ENCODE measurements around the gene POC1B.

The POC1B gene

GRCh38 chr12:89391726-89392336 lies 134.0 kb downstream of the POC1B start:
- in situ Hi-C loops (cut with MboI; ENCODE audit: low sequenced_read_pairs), result no loop called here

- in situ Hi-C loops (cut with MboI; ENCODE audit: low sequenced_read_pairs), result no loop called here
Observed at GRCh38 chr12:89390802-89391673, 134.8 kb downstream of the POC1B start.

GRCh38 chr12:89389755-89390661 lies 135.8 kb downstream of the POC1B start:
- in situ Hi-C loops (cut with MboI; ENCODE audit: low sequenced_read_pairs), result no loop called here

GRCh38 chr12:89386138-89386537 lies 139.7 kb downstream of the POC1B start:
- in situ Hi-C loops (cut with MboI; ENCODE audit: low sequenced_read_pairs), result no loop called here

- in situ Hi-C loops (cut with MboI; ENCODE audit: low sequenced_read_pairs), result no loop called here
Observed at GRCh38 chr12:89384807-89385206, 141.0 kb downstream of the POC1B start.

- in situ Hi-C loops (cut with MboI; ENCODE audit: low sequenced_read_pairs), result no loop called here
Observed at GRCh38 chr12:89384050-89384758, 141.6 kb downstream of the POC1B start.

GRCh38 chr12:89383235-89384049 lies 142.4 kb downstream of the POC1B start:
- in situ Hi-C loops (cut with MboI; ENCODE audit: low sequenced_read_pairs), result no loop called here

GRCh38 chr12:89382328-89382727 lies 143.5 kb downstream of the POC1B start:
- in situ Hi-C loops (cut with MboI; ENCODE audit: low sequenced_read_pairs), result no loop called here

- in situ Hi-C loops (cut with MboI; ENCODE audit: low sequenced_read_pairs), result no loop called here
Observed at GRCh38 chr12:89379839-89380467, 145.9 kb downstream of the POC1B start.

- in situ Hi-C loops (cut with MboI; ENCODE audit: low sequenced_read_pairs), result no loop called here
Observed at GRCh38 chr12:89379148-89379838, 146.6 kb downstream of the POC1B start.

GRCh38 chr12:89376844-89377243 lies 149.0 kb downstream of the POC1B start:
- in situ Hi-C loops (cut with MboI; ENCODE audit: low sequenced_read_pairs), result no loop called here

- in situ Hi-C loops (cut with MboI; ENCODE audit: low sequenced_read_pairs), result no loop called here
Observed at GRCh38 chr12:89376202-89376529, 149.7 kb downstream of the POC1B start.

GRCh38 chr12:89373763-89374572 lies 151.9 kb downstream of the POC1B start:
- in situ Hi-C loops (cut with MboI; ENCODE audit: low sequenced_read_pairs), result no loop called here

- in situ Hi-C loops (cut with MboI; ENCODE audit: low sequenced_read_pairs), result no loop called here
Observed at GRCh38 chr12:89372584-89373370, 153.1 kb downstream of the POC1B start.

GRCh38 chr12:89370850-89371249 lies 155.0 kb downstream of the POC1B start:
- in situ Hi-C loops (cut with MboI; ENCODE audit: low sequenced_read_pairs), result no loop called here

- in situ Hi-C loops (cut with MboI; ENCODE audit: low sequenced_read_pairs), result no loop called here
Observed at GRCh38 chr12:89370421-89370831, 155.4 kb downstream of the POC1B start.
